Activated naive CD8-positive, alpha-beta T cell treated with anti-CD3 and anti-CD28 coated beads, Interleukin-2, amount 50 U/mL, for 16 hours (primary cell): ENCODE results near the gene PPM1H.

Experiments used
- DNase-seq: peaks from one replicate; pipeline ENCODE4 v3.0.0-alpha.2; 2020; ENCODE audit warnings: low read depth, low spot score

The PPM1H gene

GRCh38 chr12:62799766-62800406 is 135.1 kb downstream of the PPM1H start:
- no peak for DNase-seq

GRCh38 chr12:62799126-62799736 is 135.7 kb downstream of the PPM1H start:
- peak; percentile 29 for DNase-seq

- no peak for DNase-seq
These were observed 140.7 kb downstream of the PPM1H start for GRCh38 chr12:62794218-62794583.

- DNase-seq, result peak; percentile 22
These were observed 141.4 kb downstream of the PPM1H start for GRCh38 chr12:62793256-62794217.

- DNase-seq, result no peak
These were observed 142.6 kb downstream of the PPM1H start for GRCh38 chr12:62792236-62792870.

GRCh38 chr12:62789851-62790250 is 145.1 kb downstream of the PPM1H start:
- DNase-seq, result no peak

GRCh38 chr12:62787611-62788010 is 147.3 kb downstream of the PPM1H start:
- no peak for DNase-seq

- no peak for DNase-seq
These were observed 147.9 kb downstream of the PPM1H start for GRCh38 chr12:62787023-62787422.

GRCh38 chr12:62785941-62786559 is 148.9 kb downstream of the PPM1H start:
- no peak for DNase-seq

- no peak for DNase-seq
These were observed 150.4 kb downstream of the PPM1H start for GRCh38 chr12:62784576-62784975.

- no peak for DNase-seq
These were observed 151.1 kb downstream of the PPM1H start for GRCh38 chr12:62783881-62784280.

GRCh38 chr12:62781136-62781880 is 153.6 kb downstream of the PPM1H start:
- DNase-seq, result no peak

GRCh38 chr12:62779488-62779887 is 155.5 kb downstream of the PPM1H start:
- DNase-seq, result no peak

- DNase-seq, result no peak
These were observed 156.8 kb downstream of the PPM1H start for GRCh38 chr12:62778187-62778586.

- DNase-seq, result no peak
These were observed 158.0 kb downstream of the PPM1H start for GRCh38 chr12:62776997-62777396.

GRCh38 chr12:62776575-62776974 is 158.4 kb downstream of the PPM1H start:
- no peak for DNase-seq

GRCh38 chr12:62774794-62775193 is 160.2 kb downstream of the PPM1H start:
- no peak for DNase-seq

- DNase-seq, result no peak
These were observed 162.5 kb downstream of the PPM1H start for GRCh38 chr12:62772416-62772955.

- DNase-seq, result no peak
These were observed 163.1 kb downstream of the PPM1H start for GRCh38 chr12:62771828-62772227.

- DNase-seq, result no peak
These were observed 164.6 kb downstream of the PPM1H start for GRCh38 chr12:62770381-62770780.
